Fibroblast of mammary gland (primary cell): ENCODE data around the gene CNKSR1.

Experiments used
- DNase-seq: peaks from one replicate; pipeline ENCODE4 v3.0.0-alpha.2; 2010; ENCODE audit warnings: low read depth
- H3K4me3 ChIP-seq: 2 replicates; pipeline ENCODE4 v1.5.1; 2011; ENCODE audit warnings: low read depth, mild to moderate bottlenecking, low read length, moderate library complexity; ENCODE audit not compliant: control insufficient read depth
- TF ChIP-seq, protein P1 (sequence below): conservative IDR thresholded peaks from 2 replicates; pipeline ENCODE4 v1.5.1; 2011; ENCODE audit warnings: low read depth, low read length, inconsistent platforms; ENCODE audit not compliant: control insufficient read depth, insufficient read depth

The CNKSR1 gene

DNA sequence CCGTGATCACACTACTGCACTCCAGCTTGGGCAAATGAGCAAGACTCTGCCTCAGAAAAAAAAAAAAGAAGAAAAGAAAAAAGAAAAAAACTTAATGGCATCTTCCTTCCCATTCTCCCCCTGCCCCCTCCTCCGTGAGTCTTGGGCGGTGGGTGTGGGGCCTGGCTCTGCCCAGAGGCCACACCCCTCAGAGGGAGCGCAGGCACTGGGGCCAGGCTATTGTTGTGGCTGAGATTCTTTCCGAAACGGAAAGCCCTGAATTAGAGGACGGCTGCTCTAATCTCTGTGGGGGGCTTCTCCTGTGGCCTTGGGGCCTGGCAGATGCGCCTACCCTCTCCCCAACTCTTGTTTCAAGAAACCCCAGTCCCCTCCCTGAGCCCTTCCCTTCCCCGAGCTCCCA lies 22.5 kb upstream of the CNKSR1 start:
- no peak for DNase-seq
- H3K4me3 ChIP-seq = no peak overlapping the region
- TF ChIP-seq, protein P1, sequence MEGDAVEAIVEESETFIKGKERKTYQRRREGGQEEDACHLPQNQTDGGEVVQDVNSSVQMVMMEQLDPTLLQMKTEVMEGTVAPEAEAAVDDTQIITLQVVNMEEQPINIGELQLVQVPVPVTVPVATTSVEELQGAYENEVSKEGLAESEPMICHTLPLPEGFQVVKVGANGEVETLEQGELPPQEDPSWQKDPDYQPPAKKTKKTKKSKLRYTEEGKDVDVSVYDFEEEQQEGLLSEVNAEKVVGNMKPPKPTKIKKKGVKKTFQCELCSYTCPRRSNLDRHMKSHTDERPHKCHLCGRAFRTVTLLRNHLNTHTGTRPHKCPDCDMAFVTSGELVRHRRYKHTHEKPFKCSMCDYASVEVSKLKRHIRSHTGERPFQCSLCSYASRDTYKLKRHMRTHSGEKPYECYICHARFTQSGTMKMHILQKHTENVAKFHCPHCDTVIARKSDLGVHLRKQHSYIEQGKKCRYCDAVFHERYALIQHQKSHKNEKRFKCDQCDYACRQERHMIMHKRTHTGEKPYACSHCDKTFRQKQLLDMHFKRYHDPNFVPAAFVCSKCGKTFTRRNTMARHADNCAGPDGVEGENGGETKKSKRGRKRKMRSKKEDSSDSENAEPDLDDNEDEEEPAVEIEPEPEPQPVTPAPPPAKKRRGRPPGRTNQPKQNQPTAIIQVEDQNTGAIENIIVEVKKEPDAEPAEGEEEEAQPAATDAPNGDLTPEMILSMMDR = no peak

DNA sequence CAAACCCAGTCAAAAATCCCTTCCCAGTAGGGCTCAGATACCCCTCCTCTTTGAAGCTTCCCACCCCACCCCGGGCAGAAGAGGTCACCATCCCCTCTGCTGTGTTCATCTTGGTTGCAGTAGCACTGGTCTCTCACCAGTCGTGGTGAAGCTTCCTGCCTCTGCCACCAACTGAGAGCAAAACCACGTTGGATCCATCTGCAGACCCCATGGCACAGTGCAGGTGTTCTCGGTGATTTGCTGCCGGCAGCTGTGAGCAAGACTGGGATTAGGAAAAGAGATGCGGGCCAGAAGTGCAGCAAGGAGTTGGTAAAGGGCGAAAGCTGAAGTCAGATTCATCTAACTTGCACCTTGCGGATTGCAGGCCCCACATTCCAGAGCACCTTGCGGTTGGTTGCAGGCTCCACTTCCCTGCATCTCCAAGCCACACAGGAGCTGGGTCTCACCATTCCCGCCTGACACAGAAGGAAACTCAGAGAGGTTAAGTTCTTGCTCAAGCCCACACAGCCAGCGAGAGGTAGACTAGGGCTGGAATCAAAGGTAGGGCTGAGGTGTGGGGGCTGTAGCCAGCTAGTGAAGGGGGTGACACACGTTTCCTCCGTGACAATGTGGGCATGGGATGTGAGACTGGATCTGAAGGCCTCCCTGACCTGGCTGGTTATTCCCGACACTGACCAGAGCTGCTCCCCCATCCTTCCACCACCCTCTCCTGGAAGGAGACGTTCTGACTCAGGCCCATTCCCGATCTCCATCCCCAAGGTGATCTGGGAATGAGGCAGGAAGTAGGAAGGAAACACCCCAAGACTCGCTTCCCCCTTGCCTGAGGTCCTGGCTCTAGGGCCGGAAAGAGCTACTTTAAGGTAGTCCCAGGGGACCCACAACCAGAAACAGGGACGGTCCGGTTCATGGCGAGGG lies 21.7 kb upstream of the CNKSR1 start:
- no peak for DNase-seq
- TF ChIP-seq, protein P1 = no peak
- H3K4me3 ChIP-seq = no peak overlapping the region

DNA sequence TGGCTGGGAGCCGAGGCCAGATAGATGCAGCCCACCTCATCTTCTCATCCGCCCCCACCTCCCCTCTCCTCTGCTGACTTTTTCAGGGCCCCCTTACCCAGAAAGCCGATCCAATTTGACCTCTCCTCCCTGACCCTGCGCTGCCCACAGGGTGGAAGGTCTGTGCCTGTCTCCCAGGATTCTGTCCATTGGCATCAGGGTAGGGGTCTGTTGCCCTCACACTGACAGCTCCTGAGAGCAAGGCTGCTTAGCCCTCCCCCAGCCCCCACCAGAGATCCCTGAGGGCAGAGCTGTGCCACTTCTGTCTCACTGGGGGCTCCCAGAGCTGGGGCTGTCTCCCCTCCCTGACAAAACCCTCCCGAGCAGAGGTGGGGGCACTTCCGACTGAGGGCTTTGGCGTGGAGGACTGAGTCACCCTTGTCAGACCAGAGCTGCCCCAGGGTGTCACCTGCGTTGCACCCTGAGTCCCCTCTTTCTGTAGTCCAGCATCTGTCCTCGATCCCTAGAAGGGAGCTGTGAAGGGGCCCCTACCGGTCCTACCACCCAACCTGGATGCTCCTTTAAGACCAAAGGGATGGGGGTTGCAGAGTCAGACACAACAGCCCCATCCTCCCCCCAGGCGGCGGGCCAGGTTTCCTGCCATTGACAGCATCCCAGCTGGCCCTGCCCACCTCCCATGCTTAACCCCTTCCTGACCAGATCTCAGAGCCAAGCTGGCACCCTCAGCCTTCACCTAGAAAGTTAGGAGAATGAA lies 20.8 kb upstream of the CNKSR1 start:
- TF ChIP-seq, protein P1 = no peak
- no peak overlapping the region for H3K4me3 ChIP-seq
- no peak for DNase-seq

DNA sequence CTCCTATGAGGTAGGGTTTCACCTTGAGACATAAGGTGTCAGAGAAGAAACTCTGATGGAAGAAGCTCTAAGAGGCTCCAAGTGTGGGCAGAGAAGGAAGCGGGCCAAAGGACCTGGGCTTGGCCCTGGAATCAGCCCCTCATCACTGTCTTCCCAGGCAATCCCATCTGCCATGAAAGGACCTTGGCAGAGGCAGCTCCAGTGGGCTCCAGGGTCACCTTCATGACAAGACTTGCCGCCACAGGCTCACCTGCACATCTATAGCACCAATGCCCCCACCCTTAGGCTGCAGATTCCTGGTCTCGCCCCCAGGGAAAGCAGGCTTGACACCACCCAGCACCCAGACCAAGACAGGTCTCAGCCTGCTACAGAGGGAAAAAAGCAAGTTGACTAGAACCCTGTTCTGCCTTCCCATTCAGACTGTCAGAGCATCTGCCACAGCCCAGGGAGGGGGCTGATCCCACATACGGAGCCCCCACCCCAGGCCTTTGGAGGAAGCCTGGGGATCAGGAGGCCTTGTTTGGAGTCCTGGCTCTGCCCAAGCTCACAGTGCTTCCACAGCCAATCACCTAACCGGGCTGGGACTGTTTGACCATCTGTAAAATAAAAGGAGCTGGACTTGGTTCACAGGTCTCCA lies 18.9 kb upstream of the CNKSR1 start:
- TF ChIP-seq, protein P1 = no peak
- DNase-seq = no peak
- no peak overlapping the region for H3K4me3 ChIP-seq

DNA sequence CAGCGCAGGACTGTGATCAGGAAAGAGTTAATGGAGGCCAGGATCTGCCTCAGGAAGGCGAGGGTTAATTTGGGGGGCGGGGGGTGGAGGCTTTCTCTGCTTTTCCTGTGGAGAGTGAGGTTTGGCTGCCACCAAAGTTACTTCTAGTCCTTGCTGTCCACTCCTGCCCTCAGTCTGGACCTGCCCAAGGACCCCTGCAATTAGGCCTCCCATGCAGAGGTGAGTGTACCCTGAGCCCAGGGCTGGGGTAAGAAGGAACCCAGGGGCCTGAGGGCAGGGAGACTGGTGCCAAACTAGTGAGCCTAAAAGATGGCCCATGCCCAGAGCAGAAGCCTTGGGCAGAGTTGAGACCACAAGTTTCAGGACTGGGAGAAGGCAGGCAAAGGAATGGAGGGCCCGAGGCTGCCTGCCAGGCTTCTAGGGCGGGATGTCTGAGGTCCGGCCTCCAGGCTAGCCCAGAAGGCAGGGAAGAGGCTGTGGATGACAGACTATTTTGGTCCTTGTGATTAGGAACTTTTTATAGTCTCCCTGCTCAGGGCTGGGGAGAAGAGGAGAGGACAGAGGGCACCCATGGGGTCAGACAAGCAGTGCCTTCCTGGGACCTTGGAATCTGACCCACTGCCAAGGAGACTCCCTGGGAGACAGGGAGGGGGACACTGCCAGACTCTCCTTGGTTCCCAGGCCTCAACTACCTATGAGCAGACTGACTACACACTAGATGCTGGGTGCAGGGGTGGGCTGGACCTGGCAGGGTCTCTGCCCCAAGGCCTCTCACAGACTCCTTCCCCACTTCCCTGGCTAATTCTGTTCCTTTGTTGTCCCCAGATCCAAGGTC lies 18.2 kb upstream of the CNKSR1 start, which contains the start of gene FAM110D:
Gene FAM110D (plus strand): TSS at position 172 of the 835 bp plus-strand sequence. CDS start 2,213 bp downstream, outside the sequence.
- H3K4me3 ChIP-seq = no peak within 1 kb of the TSS
- TF ChIP-seq, protein P1 = no peak
- DNase-seq = no peak

DNA sequence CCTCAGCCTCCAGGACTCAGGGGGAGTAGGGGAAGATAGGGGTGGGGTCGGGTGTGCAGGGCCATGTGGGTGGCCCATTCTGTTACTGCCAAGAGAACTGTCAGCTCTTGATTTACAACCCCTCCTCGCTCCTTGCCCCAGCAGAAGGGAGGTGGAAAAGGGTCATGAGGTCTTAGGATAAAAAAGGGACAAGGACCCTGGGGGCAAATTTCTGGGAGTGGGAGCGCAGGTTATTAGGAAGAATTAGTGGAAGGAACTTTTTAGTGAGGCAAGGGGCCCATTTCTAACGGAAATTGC lies 17.6 kb upstream of the CNKSR1 start:
- no peak overlapping the region for H3K4me3 ChIP-seq
- TF ChIP-seq, protein P1 = no peak
- DNase-seq = no peak
